ENCODE results near the gene TOR3A. TPM values are rescaled to one million over a fixed set of nuclear protein-coding genes. Genes with fewer than 3 reads are reported as not detected.

Gene TOR3A
- total and polyA plus RNA-seq, 2 of the 13 experiments (the other 11 are each of a cell fraction or from before 2014, with no cell fraction given): 14.7 to 28.4 TPM

GRCh38 chr1:179091691-179092165 lies 9.9 kb downstream of the TOR3A start (continued):
- peak; percentile 78 for TF ChIP-seq ZNF644 (CRISPR knock-in tag; IDR thresholded peaks at IDR 0.05; ENCODE audit: low read depth)
- TF ChIP-seq E2F1 (CRISPR knock-in tag; IDR thresholded peaks at IDR 0.05): no peak
- no peak for TF ChIP-seq ZNF879 (CRISPR knock-in tag; IDR thresholded peaks at IDR 0.05)
- TF ChIP-seq CHCHD3 (CRISPR knock-in tag; IDR thresholded peaks at IDR 0.05): no peak
- no peak for TF ChIP-seq REL (CRISPR knock-in tag; conservative IDR thresholded peaks at IDR 0.05)
- TF ChIP-seq CEBPZ (IDR thresholded peaks at IDR 0.05; ENCODE audit: low read length): no peak
- TF ChIP-seq ZNF253 (CRISPR knock-in tag; IDR thresholded peaks at IDR 0.05; ENCODE audit: borderline replicate concordance): no peak
- TF ChIP-seq ZNF709 (CRISPR knock-in tag; IDR thresholded peaks at IDR 0.05): no peak
- no peak for TF ChIP-seq RFX3 (CRISPR knock-in tag; IDR thresholded peaks at IDR 0.05)
- TF ChIP-seq GPBP1L1 (CRISPR knock-in tag; IDR thresholded peaks at IDR 0.05): no peak
- TF ChIP-seq ZNF646 (CRISPR knock-in tag; IDR thresholded peaks at IDR 0.05): no peak
- TF ChIP-seq ZNF160 (CRISPR knock-in tag; IDR thresholded peaks at IDR 0.05): no peak
- peak in 1 of 2 experiments; percentile 19; a peak in 1 of 4 replicates for TF ChIP-seq POLR2A (IDR thresholded peaks at IDR 0.05; ENCODE audit: insufficient read depth in 1 of 2, low read depth in 2 of 2, low read length in 2 of 2)
- TF ChIP-seq ZNF737 (CRISPR knock-in tag; IDR thresholded peaks at IDR 0.05; ENCODE audit: borderline replicate concordance): no peak; the same call in 1 of the 2 replicates
- TF ChIP-seq ZNF598 (CRISPR knock-in tag; IDR thresholded peaks at IDR 0.05; ENCODE audit: borderline replicate concordance): no peak
- TF ChIP-seq HIVEP1 (CRISPR knock-in tag; IDR thresholded peaks at IDR 0.05): peak; percentile 86
- no peak for TF ChIP-seq JARID2 (CRISPR knock-in tag; IDR thresholded peaks at IDR 0.05; ENCODE audit: insufficient replicate concordance)
- no peak for TF ChIP-seq TP53 (CRISPR knock-in tag; conservative IDR thresholded peaks at IDR 0.05)
- no peak for TF ChIP-seq MTF2 (CRISPR knock-in tag; IDR thresholded peaks at IDR 0.05; ENCODE audit: borderline replicate concordance)

Measured in HepG2 (cell line).